Amygdala (tissue), 56 donors: ENCODE data around the gene ARHGDIB.

Source experiments
- DNase-seq, 56 donors: peaks; one replicate each; lab custom pipeline; 2025; lab: John Stamatoyannopoulos, UW

ARHGDIB gene

GRCh38 chr12:14984036-14984435 is 22.6 kb upstream of the ARHGDIB start:
- no peak for DNase-seq

- DNase-seq: no peak
Measured at GRCh38 chr12:14982991-14983390, 21.6 kb upstream of the ARHGDIB start.

- no peak for DNase-seq
Measured at GRCh38 chr12:14982562-14982961, 21.2 kb upstream of the ARHGDIB start.

GRCh38 chr12:14981049-14981448 is 19.6 kb upstream of the ARHGDIB start:
- DNase-seq: no peak

- DNase-seq: no peak
Measured at GRCh38 chr12:14979468-14979867, 18.1 kb upstream of the ARHGDIB start.

GRCh38 chr12:14976658-14977057 is 15.3 kb upstream of the ARHGDIB start:
- DNase-seq: no peak

GRCh38 chr12:14975457-14975856 is 14.1 kb upstream of the ARHGDIB start:
- no peak for DNase-seq

GRCh38 chr12:14974633-14975032 is 13.2 kb upstream of the ARHGDIB start:
- no peak for DNase-seq

GRCh38 chr12:14972816-14973215 is 11.4 kb upstream of the ARHGDIB start, which contains the start of gene PDE6H:
Gene PDE6H (plus strand): TSS chr12:14973042. CDS start chr12:14978013, 4,971 bp downstream.
- no peak for DNase-seq

- no peak for DNase-seq
Measured at GRCh38 chr12:14970473-14970872, 9.1 kb upstream of the ARHGDIB start.

GRCh38 chr12:14968478-14968877 is 7.1 kb upstream of the ARHGDIB start:
- DNase-seq: no peak

GRCh38 chr12:14965221-14965620 is 3.8 kb upstream of the ARHGDIB start:
- no peak for DNase-seq

- no peak for DNase-seq
Measured at GRCh38 chr12:14964406-14964805, 3.0 kb upstream of the ARHGDIB start.

GRCh38 chr12:14963520-14963919 is 2.1 kb upstream of the ARHGDIB start:
- no peak for DNase-seq

- DNase-seq: no peak
Measured at GRCh38 chr12:14962797-14963196, 1.4 kb upstream of the ARHGDIB start.

GRCh38 chr12:14962153-14962539 is 745 bp upstream of the ARHGDIB start:
- DNase-seq: no peak

- DNase-seq: no peak
Measured at GRCh38 chr12:14960548-14961465, 594 bp downstream of the ARHGDIB start.

GRCh38 chr12:14959916-14960496 is 1.4 kb downstream of the ARHGDIB start:
- no peak for DNase-seq

- no peak for DNase-seq
Measured at GRCh38 chr12:14959463-14959862, 1.9 kb downstream of the ARHGDIB start.

- no peak for DNase-seq
Measured at GRCh38 chr12:14959126-14959440, 2.3 kb downstream of the ARHGDIB start.

GRCh38 chr12:14958361-14959125 is 2.9 kb downstream of the ARHGDIB start:
- no peak for DNase-seq
